ENCODE data around the gene SPATA31E1. TPM values are rescaled to one million over a fixed set of nuclear protein-coding genes. Genes with fewer than 3 reads are reported as not detected.

Gene SPATA31E1
- total RNA-seq, 4 donors from 2014 or later: not detected

DNA sequence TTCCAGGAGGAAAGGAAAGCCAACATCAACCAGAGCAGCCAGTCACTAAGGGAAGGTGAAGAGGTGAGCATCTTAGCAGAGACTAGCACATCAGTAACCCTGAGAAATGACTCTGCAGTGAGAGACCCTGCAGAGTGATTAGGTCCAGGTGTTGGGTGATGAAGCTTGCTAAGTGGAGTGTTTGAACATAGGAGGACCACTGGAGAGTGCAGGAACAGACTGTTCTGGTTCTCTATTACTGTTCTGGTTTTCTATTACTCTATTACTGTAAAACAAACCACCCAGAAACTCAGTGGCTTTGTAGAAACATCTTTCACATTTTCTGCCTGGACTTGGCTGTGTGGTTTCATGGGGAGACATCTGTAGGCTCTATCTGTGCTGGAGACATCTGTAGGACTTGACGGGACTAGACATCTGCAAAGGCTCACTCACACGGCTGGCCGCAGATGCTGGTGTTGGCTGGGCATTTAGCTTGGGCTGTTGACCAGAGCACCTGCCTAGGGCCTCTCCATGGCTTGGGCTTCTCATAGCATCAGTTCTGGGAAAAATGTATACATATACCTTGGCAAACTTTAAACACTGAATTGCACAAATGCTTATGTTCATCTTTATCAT lies 33.4 kb upstream of the SPATA31E1 start:
- TF ChIP-seq, protein P1, sequence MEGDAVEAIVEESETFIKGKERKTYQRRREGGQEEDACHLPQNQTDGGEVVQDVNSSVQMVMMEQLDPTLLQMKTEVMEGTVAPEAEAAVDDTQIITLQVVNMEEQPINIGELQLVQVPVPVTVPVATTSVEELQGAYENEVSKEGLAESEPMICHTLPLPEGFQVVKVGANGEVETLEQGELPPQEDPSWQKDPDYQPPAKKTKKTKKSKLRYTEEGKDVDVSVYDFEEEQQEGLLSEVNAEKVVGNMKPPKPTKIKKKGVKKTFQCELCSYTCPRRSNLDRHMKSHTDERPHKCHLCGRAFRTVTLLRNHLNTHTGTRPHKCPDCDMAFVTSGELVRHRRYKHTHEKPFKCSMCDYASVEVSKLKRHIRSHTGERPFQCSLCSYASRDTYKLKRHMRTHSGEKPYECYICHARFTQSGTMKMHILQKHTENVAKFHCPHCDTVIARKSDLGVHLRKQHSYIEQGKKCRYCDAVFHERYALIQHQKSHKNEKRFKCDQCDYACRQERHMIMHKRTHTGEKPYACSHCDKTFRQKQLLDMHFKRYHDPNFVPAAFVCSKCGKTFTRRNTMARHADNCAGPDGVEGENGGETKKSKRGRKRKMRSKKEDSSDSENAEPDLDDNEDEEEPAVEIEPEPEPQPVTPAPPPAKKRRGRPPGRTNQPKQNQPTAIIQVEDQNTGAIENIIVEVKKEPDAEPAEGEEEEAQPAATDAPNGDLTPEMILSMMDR (IDR thresholded peaks at IDR 0.05; ENCODE audit: low read depth): no peak

DNA sequence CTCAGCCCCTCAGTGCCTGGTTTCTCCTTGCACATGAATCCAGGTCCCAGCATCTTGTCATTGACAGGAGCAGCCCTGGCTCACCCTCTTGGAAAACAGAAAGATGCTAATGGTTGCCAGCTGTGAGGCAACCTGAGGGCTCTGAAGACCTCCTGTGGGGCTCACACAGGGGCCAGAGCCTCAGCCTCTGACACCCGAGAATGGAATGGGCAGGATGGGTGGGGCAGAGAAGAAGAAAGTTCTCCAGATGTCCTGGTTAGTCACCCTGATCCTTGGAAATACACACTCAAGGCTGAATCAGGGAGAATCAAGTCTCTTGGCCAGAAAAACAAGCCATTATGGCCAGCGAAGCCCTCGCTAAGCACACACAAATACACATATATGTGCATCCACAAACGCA lies 32.3 kb upstream of the SPATA31E1 start:
- TF ChIP-seq, protein P1 (IDR thresholded peaks at IDR 0.05; ENCODE audit: low read depth): no peak

DNA sequence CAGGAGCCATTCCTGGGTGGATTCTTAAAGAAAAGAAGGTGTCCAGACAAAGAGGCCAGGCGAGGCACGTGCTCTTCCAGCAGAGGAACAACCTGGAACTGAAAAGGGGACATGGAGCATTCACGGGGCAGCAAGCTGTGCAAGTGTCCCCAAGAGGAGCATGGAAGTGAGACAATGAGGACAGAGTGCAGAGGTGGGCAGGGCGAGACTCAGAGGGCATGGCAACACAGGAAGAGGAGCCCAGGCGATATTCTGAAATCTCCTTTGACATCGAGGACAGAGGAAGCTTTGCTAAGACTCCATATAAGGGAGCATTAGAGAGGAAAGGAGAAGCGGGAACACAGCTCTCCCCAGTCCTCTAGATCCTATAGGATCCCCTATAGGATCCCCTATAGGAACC lies 29.4 kb upstream of the SPATA31E1 start:
- TF ChIP-seq, protein P1 (IDR thresholded peaks at IDR 0.05; ENCODE audit: low read depth): no peak

DNA sequence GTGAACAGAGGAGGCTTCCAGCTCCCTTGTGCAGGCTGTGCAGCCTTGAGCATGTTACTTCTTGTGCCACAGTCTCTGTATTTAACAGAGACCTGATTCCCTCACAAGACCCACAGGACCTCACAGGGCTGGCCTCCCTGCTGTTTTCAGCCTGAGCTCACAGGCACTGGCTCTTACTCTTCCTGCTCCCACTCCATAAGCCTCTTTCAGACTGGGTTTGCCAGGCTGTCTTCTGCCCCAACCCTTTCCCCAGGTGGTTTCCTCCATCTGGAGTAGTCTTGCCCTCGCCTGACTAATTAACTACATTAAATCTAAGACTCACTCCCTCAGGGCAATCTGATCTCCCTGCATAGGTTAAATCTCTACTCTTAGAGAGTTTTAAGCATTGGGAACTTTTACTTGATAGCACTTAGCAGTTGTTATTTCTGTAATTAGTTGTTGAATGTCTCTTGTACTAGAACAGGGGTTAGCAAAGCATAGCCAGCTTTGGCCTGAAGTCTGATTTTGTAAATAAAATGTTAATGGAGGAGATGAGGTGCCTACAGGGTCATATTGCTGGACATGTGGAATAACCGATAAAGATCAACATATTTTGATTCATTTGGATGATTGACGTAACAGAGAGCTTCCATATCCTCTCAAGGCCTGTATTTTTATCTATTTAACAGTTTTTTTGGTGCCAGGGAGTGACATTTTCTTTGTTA lies 28.6 kb upstream of the SPATA31E1 start:
- TF ChIP-seq, protein P1 (IDR thresholded peaks at IDR 0.05; ENCODE audit: low read depth): no peak

DNA sequence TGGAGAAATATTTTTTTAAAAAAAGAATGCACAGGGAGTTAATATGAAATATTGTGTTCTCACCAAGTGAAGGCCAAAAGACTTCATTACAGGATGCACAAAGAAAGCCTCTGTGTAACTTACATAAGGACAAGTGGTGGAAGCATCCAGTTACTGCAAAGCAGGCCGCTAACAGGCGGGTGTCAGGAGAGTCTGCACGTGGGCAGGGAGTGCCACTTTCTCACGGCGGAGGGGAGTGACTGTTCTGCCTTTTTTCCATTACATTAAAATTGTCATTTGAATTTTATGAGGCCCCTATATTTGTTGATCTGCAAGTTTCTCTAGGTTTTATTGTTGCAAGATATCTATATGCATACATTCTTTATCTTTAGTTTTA lies 28.1 kb upstream of the SPATA31E1 start:
- TF ChIP-seq, protein P1 (IDR thresholded peaks at IDR 0.05; ENCODE audit: low read depth): no peak

DNA sequence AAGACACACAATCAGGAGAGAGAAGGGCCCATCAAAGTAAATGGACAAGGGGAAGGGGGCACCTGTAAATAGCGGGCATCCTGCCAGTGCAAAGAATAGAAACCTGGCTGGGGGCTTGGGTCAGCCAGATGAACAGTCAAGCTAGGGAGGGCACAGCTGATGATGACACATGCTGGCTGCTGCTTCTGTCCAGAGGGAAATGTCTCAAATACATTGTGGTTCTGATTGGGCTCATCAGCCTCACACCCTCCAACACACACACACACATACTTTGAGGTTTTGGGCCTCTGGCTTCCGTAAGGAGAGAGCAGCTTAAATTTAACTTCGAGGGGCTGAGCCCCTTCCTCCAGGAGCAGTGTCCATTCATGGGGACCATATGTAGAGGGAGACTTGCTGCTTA lies 27.6 kb upstream of the SPATA31E1 start:
- TF ChIP-seq, protein P1 (IDR thresholded peaks at IDR 0.05; ENCODE audit: low read depth): no peak

DNA sequence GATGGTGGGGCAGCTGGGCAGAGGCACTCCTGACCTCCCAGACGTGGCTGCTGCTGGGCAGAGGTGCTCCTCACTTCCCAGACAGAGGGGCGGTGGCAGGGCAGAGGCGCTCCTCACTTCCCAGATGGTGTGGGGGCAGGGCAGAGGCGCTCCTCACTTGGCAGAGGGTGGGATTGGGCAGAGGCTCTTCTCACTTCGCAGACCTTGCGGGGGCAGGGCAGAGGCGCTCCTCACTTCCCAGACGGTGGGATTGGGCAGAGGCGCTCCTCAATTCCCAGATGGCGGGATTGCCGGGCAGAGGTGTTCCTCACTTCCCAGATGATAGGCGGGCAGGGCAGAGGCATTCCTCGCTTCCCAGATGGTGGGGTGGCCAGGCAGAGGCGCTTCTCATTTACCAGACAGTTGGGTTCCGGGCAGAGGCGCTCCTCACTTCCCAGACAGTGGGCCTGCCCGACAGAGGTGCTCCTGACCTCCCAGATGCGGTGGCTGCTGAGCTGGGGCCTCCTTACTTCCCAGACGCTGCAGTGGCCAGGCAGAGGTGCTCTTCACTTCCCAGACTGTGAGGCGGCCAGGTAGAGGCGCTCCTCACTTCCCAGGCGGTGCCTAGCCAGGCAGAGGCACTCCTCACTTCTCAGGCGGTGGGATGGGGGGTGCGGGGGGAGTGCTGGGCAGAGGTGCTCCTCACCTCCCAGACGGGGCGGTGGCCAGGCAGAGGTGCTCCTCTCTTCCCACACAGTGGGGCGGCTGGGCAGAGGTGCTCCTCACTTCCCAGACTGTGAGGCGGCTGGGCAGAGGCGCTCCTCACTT lies 25.3 kb upstream of the SPATA31E1 start:
- TF ChIP-seq, protein P1 (IDR thresholded peaks at IDR 0.05; ENCODE audit: low read depth): no peak

Measured in subcutaneous adipose tissue (tissue), 4 donors.